Liver (tissue), 3 donors: ENCODE measurements around the gene KAT5.

Source experiments
- EGR1 ChIP-seq, 2 donors: IDR thresholded peaks; 2 replicates each; pipeline ENCODE4 v1.6.1; 2016 to 2018; ENCODE audit warnings: antibody characterized with exemption in 2 of 2, low read depth in 2 of 2
- FOXA1 ChIP-seq: IDR thresholded peaks from 2 replicates; pipeline ENCODE4 v1.6.1; 2016; ENCODE audit warnings: antibody characterized with exemption
- GABPA ChIP-seq, 2 donors: IDR thresholded peaks in 1 of 2; conservative IDR thresholded peaks in 1 of 2; 2 replicates each; pipeline ENCODE4 v1.6.1; 2016; ENCODE audit warnings: antibody characterized with exemption in 2 of 2, mild to moderate bottlenecking in 1 of 2, moderate library complexity in 1 of 2
- HNF4G ChIP-seq: IDR thresholded peaks from 2 replicates; pipeline ENCODE4 v1.6.1; 2016; ENCODE audit warnings: antibody characterized with exemption
- RAD21 ChIP-seq, 2 donors: IDR thresholded peaks; 2 replicates each; pipeline ENCODE4 v1.6.1; 2016; ENCODE audit warnings: antibody characterized with exemption in 2 of 2, mild to moderate bottlenecking in 2 of 2
- RXRA ChIP-seq, 2 donors: IDR thresholded peaks; 2 replicates each; pipeline ENCODE4 v1.6.1; 2017 to 2018; ENCODE audit warnings: antibody characterized with exemption in 2 of 2, mild to moderate bottlenecking in 1 of 2
- SP1 ChIP-seq: IDR thresholded peaks from 2 replicates; pipeline ENCODE4 v1.6.1; 2018; ENCODE audit warnings: antibody characterized with exemption, mild to moderate bottlenecking
- YY1 ChIP-seq: IDR thresholded peaks from 2 replicates; pipeline ENCODE4 v1.6.1; 2016; ENCODE audit warnings: antibody characterized with exemption, mild to moderate bottlenecking
- TF ChIP-seq, protein P1 (sequence below): fragments of 150-350 bp; IDR thresholded peaks from 2 replicates; pipeline ENCODE4 v1.5.1; 2017; ENCODE audit warnings: improper control_type of control experiment, low read depth, low read length; ENCODE audit not compliant: missing input control
- TF ChIP-seq, protein P2 (sequence below): IDR thresholded peaks from 2 replicates; pipeline ENCODE4 v1.6.1; 2016; ENCODE audit warnings: antibody characterized with exemption, mild to moderate bottlenecking
- TF ChIP-seq, protein P3 (sequence below): IDR thresholded peaks from 2 replicates; pipeline ENCODE4 v1.6.1; 2016; ENCODE audit warnings: antibody characterized with exemption
- TF ChIP-seq, protein P4 (sequence below): IDR thresholded peaks from 2 replicates; pipeline ENCODE4 v1.6.1; 2016; ENCODE audit warnings: antibody characterized with exemption
- donor health status: healthy.
- donor health status: healthy.

DNA sequence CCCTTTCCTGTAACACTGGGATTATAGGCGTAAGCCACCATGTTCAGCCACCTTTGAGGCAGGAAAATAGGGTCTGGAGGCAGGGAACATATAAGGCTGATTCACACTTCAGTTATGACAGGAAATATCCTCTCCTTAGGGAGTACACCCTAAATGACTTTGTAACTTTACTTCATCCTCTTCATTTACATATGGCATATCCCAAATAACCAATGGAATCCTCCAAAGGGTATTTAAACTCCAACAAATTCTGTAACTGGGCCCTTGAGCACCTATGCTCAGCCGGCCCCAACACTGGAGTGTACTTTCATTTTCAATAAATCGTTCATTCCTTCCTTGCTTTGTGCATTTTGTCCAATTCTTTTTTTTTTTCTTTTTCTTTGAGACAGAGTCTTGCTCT lies 1.6 kb upstream of the KAT5 start:
- TF ChIP-seq, protein P1, sequence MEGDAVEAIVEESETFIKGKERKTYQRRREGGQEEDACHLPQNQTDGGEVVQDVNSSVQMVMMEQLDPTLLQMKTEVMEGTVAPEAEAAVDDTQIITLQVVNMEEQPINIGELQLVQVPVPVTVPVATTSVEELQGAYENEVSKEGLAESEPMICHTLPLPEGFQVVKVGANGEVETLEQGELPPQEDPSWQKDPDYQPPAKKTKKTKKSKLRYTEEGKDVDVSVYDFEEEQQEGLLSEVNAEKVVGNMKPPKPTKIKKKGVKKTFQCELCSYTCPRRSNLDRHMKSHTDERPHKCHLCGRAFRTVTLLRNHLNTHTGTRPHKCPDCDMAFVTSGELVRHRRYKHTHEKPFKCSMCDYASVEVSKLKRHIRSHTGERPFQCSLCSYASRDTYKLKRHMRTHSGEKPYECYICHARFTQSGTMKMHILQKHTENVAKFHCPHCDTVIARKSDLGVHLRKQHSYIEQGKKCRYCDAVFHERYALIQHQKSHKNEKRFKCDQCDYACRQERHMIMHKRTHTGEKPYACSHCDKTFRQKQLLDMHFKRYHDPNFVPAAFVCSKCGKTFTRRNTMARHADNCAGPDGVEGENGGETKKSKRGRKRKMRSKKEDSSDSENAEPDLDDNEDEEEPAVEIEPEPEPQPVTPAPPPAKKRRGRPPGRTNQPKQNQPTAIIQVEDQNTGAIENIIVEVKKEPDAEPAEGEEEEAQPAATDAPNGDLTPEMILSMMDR = no peak
- TF ChIP-seq, protein P2, sequence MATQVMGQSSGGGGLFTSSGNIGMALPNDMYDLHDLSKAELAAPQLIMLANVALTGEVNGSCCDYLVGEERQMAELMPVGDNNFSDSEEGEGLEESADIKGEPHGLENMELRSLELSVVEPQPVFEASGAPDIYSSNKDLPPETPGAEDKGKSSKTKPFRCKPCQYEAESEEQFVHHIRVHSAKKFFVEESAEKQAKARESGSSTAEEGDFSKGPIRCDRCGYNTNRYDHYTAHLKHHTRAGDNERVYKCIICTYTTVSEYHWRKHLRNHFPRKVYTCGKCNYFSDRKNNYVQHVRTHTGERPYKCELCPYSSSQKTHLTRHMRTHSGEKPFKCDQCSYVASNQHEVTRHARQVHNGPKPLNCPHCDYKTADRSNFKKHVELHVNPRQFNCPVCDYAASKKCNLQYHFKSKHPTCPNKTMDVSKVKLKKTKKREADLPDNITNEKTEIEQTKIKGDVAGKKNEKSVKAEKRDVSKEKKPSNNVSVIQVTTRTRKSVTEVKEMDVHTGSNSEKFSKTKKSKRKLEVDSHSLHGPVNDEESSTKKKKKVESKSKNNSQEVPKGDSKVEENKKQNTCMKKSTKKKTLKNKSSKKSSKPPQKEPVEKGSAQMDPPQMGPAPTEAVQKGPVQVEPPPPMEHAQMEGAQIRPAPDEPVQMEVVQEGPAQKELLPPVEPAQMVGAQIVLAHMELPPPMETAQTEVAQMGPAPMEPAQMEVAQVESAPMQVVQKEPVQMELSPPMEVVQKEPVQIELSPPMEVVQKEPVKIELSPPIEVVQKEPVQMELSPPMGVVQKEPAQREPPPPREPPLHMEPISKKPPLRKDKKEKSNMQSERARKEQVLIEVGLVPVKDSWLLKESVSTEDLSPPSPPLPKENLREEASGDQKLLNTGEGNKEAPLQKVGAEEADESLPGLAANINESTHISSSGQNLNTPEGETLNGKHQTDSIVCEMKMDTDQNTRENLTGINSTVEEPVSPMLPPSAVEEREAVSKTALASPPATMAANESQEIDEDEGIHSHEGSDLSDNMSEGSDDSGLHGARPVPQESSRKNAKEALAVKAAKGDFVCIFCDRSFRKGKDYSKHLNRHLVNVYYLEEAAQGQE = no peak
- TF ChIP-seq RAD21 (IDR thresholded peaks at IDR 0.05) = no peak
- no peak for TF ChIP-seq FOXA1
- no peak for TF ChIP-seq HNF4G
- TF ChIP-seq, protein P3, sequence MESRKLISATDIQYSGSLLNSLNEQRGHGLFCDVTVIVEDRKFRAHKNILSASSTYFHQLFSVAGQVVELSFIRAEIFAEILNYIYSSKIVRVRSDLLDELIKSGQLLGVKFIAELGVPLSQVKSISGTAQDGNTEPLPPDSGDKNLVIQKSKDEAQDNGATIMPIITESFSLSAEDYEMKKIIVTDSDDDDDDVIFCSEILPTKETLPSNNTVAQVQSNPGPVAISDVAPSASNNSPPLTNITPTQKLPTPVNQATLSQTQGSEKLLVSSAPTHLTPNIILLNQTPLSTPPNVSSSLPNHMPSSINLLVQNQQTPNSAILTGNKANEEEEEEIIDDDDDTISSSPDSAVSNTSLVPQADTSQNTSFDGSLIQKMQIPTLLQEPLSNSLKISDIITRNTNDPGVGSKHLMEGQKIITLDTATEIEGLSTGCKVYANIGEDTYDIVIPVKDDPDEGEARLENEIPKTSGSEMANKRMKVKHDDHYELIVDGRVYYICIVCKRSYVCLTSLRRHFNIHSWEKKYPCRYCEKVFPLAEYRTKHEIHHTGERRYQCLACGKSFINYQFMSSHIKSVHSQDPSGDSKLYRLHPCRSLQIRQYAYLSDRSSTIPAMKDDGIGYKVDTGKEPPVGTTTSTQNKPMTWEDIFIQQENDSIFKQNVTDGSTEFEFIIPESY = no peak
- TF ChIP-seq YY1 = no peak
- no peak for TF ChIP-seq GABPA (IDR thresholded peaks at IDR 0.05 in 1 of 2, conservative IDR thresholded peaks at IDR 0.05 in 1 of 2)
- TF ChIP-seq, protein P4, sequence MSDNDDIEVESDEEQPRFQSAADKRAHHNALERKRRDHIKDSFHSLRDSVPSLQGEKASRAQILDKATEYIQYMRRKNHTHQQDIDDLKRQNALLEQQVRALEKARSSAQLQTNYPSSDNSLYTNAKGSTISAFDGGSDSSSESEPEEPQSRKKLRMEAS = no peak
- TF ChIP-seq EGR1 (IDR thresholded peaks at IDR 0.05; ENCODE audit: low read depth in 2 of 2) = no peak
- TF ChIP-seq RXRA (IDR thresholded peaks at IDR 0.05) = no peak
- no peak for TF ChIP-seq SP1
